Endodermal cell (in vitro differentiated cells): ENCODE data around the gene CSAD. TPM values are rescaled to one million over a fixed set of nuclear protein-coding genes. Genes with fewer than 3 reads are reported as not detected.

ENCODE experiments used
- DNase-seq: peaks from one replicate; pipeline ENCODE4 v3.0.0-alpha.2; 2017
- H3K27ac ChIP-seq: 2 replicates; pipeline ENCODE4 v1.5.1; 2013; ENCODE audit warnings: mild to moderate bottlenecking, low read depth, low read length, moderate library complexity
- H3K27me3 ChIP-seq: 2 replicates; pipeline ENCODE4 v1.6.1; 2013; ENCODE audit warnings: mild to moderate bottlenecking, low read length, moderate library complexity; ENCODE audit not compliant: insufficient read depth, control insufficient read depth, poor library complexity, severe bottlenecking
- H3K36me3 ChIP-seq: 2 replicates; pipeline ENCODE4 v1.7.0; 2013; ENCODE audit warnings: mild to moderate bottlenecking, low read length, moderate library complexity; ENCODE audit not compliant: control insufficient read depth, insufficient read depth
- H3K4me1 ChIP-seq: one replicate; pipeline ENCODE4 v1.7.0; 2013; ENCODE audit warnings: low read length; ENCODE audit not compliant: control insufficient read depth, insufficient read depth
- H3K4me3 ChIP-seq: 2 replicates; pipeline ENCODE4 v1.5.1; 2013; ENCODE audit warnings: mild to moderate bottlenecking, low read length, moderate library complexity
- H3K9ac ChIP-seq: 2 replicates; pipeline ENCODE4 v1.6.1; 2013; ENCODE audit warnings: mild to moderate bottlenecking, low read length, moderate library complexity; ENCODE audit not compliant: poor library complexity, severe bottlenecking; ENCODE audit errors: extremely low read depth
- H3K9me3 ChIP-seq: 2 replicates; pipeline ENCODE4 v1.6.1; 2013; ENCODE audit warnings: mild to moderate bottlenecking, low read length, moderate library complexity; ENCODE audit not compliant: control insufficient read depth
- H3K27ac Mint-ChIP-seq: 2 replicates; pipeline ENCODE4 v1.8.0; 2020; ENCODE audit warnings: mixed read lengths
- H3K27me3 Mint-ChIP-seq: 2 replicates; pipeline ENCODE4 v1.8.0; 2021; ENCODE audit warnings: mild to moderate bottlenecking, mixed read lengths; ENCODE audit not compliant: insufficient read depth
- H3K36me3 Mint-ChIP-seq: 2 replicates; pipeline ENCODE4 v1.8.0; 2020; ENCODE audit warnings: low read depth, mixed read lengths
- H3K4me1 Mint-ChIP-seq: 2 replicates; pipeline ENCODE4 v1.8.0; 2020; ENCODE audit warnings: mixed read lengths
- H3K4me3 Mint-ChIP-seq: 2 replicates; pipeline ENCODE4 v1.8.0; 2020; ENCODE audit warnings: mild to moderate bottlenecking, moderate library complexity, mixed read lengths
- H3K9me3 Mint-ChIP-seq: 2 replicates; pipeline ENCODE4 v1.8.0; 2020; ENCODE audit warnings: mild to moderate bottlenecking, mixed read lengths
- CTCF ChIP-seq: fragments of 200-600 bp; sonication (generic); conservative IDR thresholded peaks from 2 replicates; pipeline ENCODE4 v1.5.0; 2021; ENCODE audit warnings: antibody characterized with exemption, mild to moderate bottlenecking
- WGBS, 2 experiments: methylation state at CpG; one replicate each; pipeline versions ENCODE4 v1.1.5 to v1.1.7; 2013; ENCODE audit warnings: missing lambda C conversion rate in 2 of 2, mixed read lengths in 1 of 2; ENCODE audit not compliant: insufficient coverage in 1 of 2, insufficient read length in 1 of 2; 5-methylcytosine and 5-hydroxymethylcytosine counted together
- total RNA-seq, 2 donors: library from RNA; stranded (reverse); fragmentation: NEBNext Ultra II Directional in 1 of 2; extraction: Animal tissue kit (Norgen Biotek cat#: 25700) in 1 of 2; gene quantifications; 2 replicates in 1 of 2; 3 replicates in 1 of 2; pipeline ENCODE4 v1.2.1, GENCODE V29; 2021

Gene CSAD
- total RNA-seq, 2 donors from 2014 or later: 24.9 to 38.2 TPM

- WGBS, 2 experiments: 36 to 43% methylated on average over 5 to 17 of the region's 19 CpGs
- peak; percentile 93 for DNase-seq
- H3K4me1 ChIP-seq: peaks cover 10% of the 10 kb centered on the region
- peak overlapping the region; percentile 88 for H3K27ac Mint-ChIP-seq
- peaks cover 20% of the 10 kb centered on the region for H3K36me3 Mint-ChIP-seq
- H3K27me3 ChIP-seq: peaks cover 21% of the 10 kb centered on the region
- H3K4me3 ChIP-seq: no peak overlapping the region
- no peaks in the 10 kb centered on the region for H3K9me3 Mint-ChIP-seq
- no peak for TF ChIP-seq CTCF
- no peaks in the 10 kb centered on the region for H3K36me3 ChIP-seq
- no peak overlapping the region for H3K9ac ChIP-seq
- no peaks in the 10 kb centered on the region for H3K9me3 ChIP-seq
- H3K4me3 Mint-ChIP-seq: peak overlapping the region; percentile 69
- H3K4me1 Mint-ChIP-seq: peaks cover 64% of the 10 kb centered on the region
- no peak overlapping the region for H3K27ac ChIP-seq
- H3K27me3 Mint-ChIP-seq: peaks cover 21% of the 10 kb centered on the region
Observed at GRCh38 chr12:53217051-53217930, 36.6 kb upstream of the CSAD start.

- Mint-ChIP-seq H3K4me1 (peaks cover 60% of the 10 kb centered on the region), H3K9me3 (no peaks in the 10 kb centered on the region), H3K4me3 (peak overlapping the region; percentile 69), H3K27ac (peak overlapping the region; percentile 58), H3K36me3 (peaks cover 24% of the 10 kb centered on the region), H3K27me3 (peaks cover 21% of the 10 kb centered on the region)
- DNase-seq: peak; percentile 57
- H3K4me1 ChIP-seq: peaks cover 10% of the 10 kb centered on the region
- H3K36me3 ChIP-seq: no peaks in the 10 kb centered on the region
- no peak for TF ChIP-seq CTCF
- no peaks in the 10 kb centered on the region for H3K9me3 ChIP-seq
- H3K4me3 ChIP-seq: no peak overlapping the region
- no peak overlapping the region for H3K9ac ChIP-seq
- H3K27ac ChIP-seq: no peak overlapping the region
- peaks cover 21% of the 10 kb centered on the region for H3K27me3 ChIP-seq
- WGBS, 2 experiments: 91 to 100% methylated on average over 1 to 8 of the region's 8 CpGs
Observed at GRCh38 chr12:53215497-53215896, 34.8 kb upstream of the CSAD start.

GRCh38 chr12:53214687-53215455 lies 34.1 kb upstream of the CSAD start:
- H3K4me1 ChIP-seq: peaks cover 10% of the 10 kb centered on the region
- DNase-seq: peak; percentile 84
- no peaks in the 10 kb centered on the region for H3K9me3 ChIP-seq
- H3K9ac ChIP-seq: no peak overlapping the region
- peaks cover 20% of the 10 kb centered on the region for H3K27me3 ChIP-seq
- no peak overlapping the region for H3K27ac ChIP-seq
- no peak overlapping the region for H3K4me3 Mint-ChIP-seq
- peaks cover 60% of the 10 kb centered on the region for H3K4me1 Mint-ChIP-seq
- no peaks in the 10 kb centered on the region for H3K36me3 ChIP-seq
- no peak overlapping the region for H3K4me3 ChIP-seq
- no peaks in the 10 kb centered on the region for H3K9me3 Mint-ChIP-seq
- WGBS, 2 experiments: 78 to 87% methylated on average over 8 to 11 of the region's 12 CpGs
- H3K27me3 Mint-ChIP-seq: peaks cover 21% of the 10 kb centered on the region
- peaks cover 24% of the 10 kb centered on the region for H3K36me3 Mint-ChIP-seq
- TF ChIP-seq CTCF: no peak
- H3K27ac Mint-ChIP-seq: peak overlapping the region; percentile 58
